NB4 (cell line): ENCODE measurements around the gene TBX6.

Source experiments
- DNase-seq: peaks from one replicate; pipeline ENCODE4 v3.0.0; 2010; ENCODE audit warnings: low read depth
- H3K4me3 ChIP-seq: one replicate; pipeline ENCODE4 v1.5.1; 2011; ENCODE audit warnings: mild to moderate bottlenecking, low read depth, low read length, moderate library complexity
- MYC ChIP-seq: IDR thresholded peaks from 2 replicates; pipeline ENCODE4 v1.6.1; 2011; ENCODE audit warnings: low read depth, low read length
- POLR2A ChIP-seq: IDR thresholded peaks from 2 replicates; pipeline ENCODE4 v1.6.1; 2011; ENCODE audit warnings: mild to moderate bottlenecking; ENCODE audit not compliant: insufficient read length; ENCODE audit errors: extremely low read depth
- TF ChIP-seq, protein P1 (sequence below): IDR thresholded peaks from one replicate; pipeline ENCODE4 v1.5.1; 2012; ENCODE audit warnings: low read depth, low read length
- TF ChIP-seq, protein P2 (sequence below): IDR thresholded peaks from 2 replicates; pipeline ENCODE4 v1.6.1; 2011; ENCODE audit warnings: low read depth, low read length

Gene TBX6

GRCh38 chr16:30069611-30070462 is 21.9 kb downstream of the TBX6 start:
- peak; percentile 56 for DNase-seq
- TF ChIP-seq, protein P1, sequence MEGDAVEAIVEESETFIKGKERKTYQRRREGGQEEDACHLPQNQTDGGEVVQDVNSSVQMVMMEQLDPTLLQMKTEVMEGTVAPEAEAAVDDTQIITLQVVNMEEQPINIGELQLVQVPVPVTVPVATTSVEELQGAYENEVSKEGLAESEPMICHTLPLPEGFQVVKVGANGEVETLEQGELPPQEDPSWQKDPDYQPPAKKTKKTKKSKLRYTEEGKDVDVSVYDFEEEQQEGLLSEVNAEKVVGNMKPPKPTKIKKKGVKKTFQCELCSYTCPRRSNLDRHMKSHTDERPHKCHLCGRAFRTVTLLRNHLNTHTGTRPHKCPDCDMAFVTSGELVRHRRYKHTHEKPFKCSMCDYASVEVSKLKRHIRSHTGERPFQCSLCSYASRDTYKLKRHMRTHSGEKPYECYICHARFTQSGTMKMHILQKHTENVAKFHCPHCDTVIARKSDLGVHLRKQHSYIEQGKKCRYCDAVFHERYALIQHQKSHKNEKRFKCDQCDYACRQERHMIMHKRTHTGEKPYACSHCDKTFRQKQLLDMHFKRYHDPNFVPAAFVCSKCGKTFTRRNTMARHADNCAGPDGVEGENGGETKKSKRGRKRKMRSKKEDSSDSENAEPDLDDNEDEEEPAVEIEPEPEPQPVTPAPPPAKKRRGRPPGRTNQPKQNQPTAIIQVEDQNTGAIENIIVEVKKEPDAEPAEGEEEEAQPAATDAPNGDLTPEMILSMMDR: no peak
- TF ChIP-seq MYC (no peak), POLR2A (no peak)
- TF ChIP-seq, protein P2, sequence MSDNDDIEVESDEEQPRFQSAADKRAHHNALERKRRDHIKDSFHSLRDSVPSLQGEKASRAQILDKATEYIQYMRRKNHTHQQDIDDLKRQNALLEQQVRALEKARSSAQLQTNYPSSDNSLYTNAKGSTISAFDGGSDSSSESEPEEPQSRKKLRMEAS: no peak
- H3K4me3 ChIP-seq: no peak overlapping the region

DNA sequence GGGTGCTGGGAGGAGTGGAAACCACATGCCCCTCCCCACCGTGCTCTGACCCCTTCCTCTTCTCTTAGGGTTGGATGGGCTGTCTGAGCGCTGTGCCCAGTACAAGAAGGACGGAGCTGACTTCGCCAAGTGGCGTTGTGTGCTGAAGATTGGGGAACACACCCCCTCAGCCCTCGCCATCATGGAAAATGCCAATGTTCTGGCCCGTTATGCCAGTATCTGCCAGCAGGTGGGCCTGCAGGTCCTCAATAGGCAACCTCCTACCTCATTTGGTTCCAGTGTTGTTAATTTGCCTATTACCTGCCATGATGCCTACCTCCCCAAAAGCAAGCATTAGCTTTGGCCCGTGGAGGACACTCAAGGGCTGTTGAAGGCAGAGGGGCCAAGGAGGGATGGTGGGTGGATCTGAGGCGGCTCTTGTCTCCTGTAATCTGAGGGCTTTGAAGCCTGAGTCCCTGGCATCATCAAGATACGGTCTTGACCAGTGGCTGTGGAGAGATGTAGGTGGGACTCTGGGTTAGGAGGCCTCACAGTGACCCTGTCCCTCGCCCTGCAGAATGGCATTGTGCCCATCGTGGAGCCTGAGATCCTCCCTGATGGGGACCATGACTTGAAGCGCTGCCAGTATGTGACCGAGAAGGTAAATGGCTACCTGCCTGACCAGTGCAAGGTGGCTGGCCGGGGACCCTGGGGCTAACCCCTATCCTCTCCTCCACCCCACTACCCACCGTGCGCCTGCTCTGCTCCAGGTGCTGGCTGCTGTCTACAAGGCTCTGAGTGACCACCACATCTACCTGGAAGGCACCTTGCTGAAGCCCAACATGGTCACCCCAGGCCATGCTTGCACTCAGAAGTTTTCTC is 22.7 kb downstream of the TBX6 start:
- peak; percentile 60 for DNase-seq
- peak overlapping the region; percentile 3 for H3K4me3 ChIP-seq
- TF ChIP-seq POLR2A: no peak
- TF ChIP-seq, protein P1: peak; percentile 22

- H3K4me3 ChIP-seq: no peak overlapping the region
These were observed 23.4 kb downstream of the TBX6 start for GRCh38 chr16:30068333-30068732.

DNA sequence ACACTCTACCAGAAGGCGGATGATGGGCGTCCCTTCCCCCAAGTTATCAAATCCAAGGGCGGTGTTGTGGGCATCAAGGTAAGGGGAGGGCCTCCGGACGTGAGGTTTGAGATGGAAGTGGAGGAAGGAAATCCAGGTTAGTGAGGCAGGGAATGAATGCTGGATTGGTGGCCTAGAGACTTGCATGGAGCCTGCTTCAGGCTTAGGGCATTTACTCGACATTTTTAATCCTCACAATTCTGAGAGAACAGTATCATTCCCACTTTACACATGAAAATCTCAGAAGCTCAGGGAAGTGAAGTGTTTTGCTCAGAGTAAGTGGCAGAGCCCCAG is 24.2 kb downstream of the TBX6 start:
- H3K4me3 ChIP-seq: peak overlapping the region; percentile 90

More at GRCh38 chr16:30068333-30068732, 23.4 kb downstream of the TBX6 start:
- DNase-seq: no peak
- TF ChIP-seq, protein P2: no peak
- TF ChIP-seq MYC (no peak), POLR2A (no peak)
- TF ChIP-seq, protein P1: no peak

DNA sequence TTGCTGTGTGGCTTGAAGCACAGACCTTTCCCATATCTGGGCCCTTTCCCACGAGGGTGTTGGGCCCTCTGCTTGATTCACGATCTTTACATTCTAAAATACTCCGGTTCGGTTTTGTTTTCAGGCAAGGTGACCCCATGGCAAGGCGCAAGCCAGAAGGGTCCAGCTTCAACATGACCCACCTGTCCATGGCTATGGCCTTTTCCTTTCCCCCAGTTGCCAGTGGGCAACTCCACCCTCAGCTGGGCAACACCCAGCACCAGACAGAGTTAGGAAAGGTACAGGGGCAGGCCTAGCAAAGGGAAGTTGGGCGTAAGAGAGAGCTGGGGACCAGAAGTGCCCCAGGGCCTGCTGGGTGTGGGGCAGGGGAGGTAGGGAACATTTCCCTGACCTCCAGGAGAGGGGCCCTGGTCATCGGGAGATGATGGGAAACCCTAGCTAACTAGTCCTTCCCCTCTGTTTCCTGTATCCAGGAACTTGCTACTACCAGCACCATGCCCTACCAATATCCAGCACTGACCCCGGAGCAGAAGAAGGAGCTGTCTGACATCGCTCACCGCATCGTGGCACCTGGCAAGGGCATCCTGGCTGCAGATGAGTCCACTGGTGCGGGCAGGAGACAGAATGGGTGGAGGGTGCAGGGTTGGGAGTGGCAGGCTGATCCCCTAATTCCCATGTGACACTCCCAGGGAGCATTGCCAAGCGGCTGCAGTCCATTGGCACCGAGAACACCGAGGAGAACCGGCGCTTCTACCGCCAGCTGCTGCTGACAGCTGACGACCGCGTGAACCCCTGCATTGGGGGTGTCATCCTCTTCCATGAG is 24.8 kb downstream of the TBX6 start:
- peak; percentile 41 for DNase-seq
- H3K4me3 ChIP-seq: peak overlapping the region; percentile 90
- TF ChIP-seq, protein P1: no peak
- TF ChIP-seq POLR2A: no peak
- no peak for TF ChIP-seq MYC
- TF ChIP-seq, protein P2: no peak

More for the DNA sequence above, 24.2 kb downstream of the TBX6 start:
- TF ChIP-seq, protein P1: no peak
- TF ChIP-seq MYC: no peak
- TF ChIP-seq, protein P2: no peak
- no peak for TF ChIP-seq POLR2A
- no peak for DNase-seq
